Breast epithelium (tissue), 4 donors: ENCODE results near the gene PLPPR3. TPM values are rescaled to one million over a fixed set of nuclear protein-coding genes. Genes with fewer than 3 reads are reported as not detected.
A peak's percentile ranks its signal among the peaks of the same experiment; 100 is the strongest.

Experiments used
- DNase-seq, 2 donors: peaks; one replicate each; pipeline ENCODE4 v3.0.0-alpha.2; 2019; ENCODE audit warnings: low spot score in 2 of 2
- H3K27ac ChIP-seq, 2 donors: fragments of 200-600 bp; sonication (generic) in 1 of 2; one replicate each; pipeline ENCODE4 v1.5.1; 2016 to 2019; ENCODE audit warnings: mild to moderate bottlenecking in 1 of 2
- H3K27me3 ChIP-seq, 2 donors: fragments of 200-600 bp; sonication (generic) in 1 of 2; one replicate each; pipeline versions ENCODE4 v1.5.1 to v1.6.0; 2017 to 2019; ENCODE audit warnings: control low read depth in 1 of 2, mild to moderate bottlenecking in 1 of 2
- H3K36me3 ChIP-seq: fragments of 200-600 bp; one replicate; pipeline ENCODE4 v1.5.1; 2019
- H3K4me1 ChIP-seq, 2 donors: fragments of 200-600 bp; sonication (generic); one replicate each; pipeline ENCODE4 v1.5.1; 2016 to 2019; ENCODE audit warnings: control low read depth in 1 of 2
- H3K4me3 ChIP-seq, 3 donors: fragments of 200-600 bp; sonication (generic); 1 replicate in 2 of 3; 2 replicates in 1 of 3; pipeline ENCODE4 v1.5.1; 2016 to 2019; ENCODE audit warnings: mild to moderate bottlenecking in 3 of 3, moderate library complexity in 2 of 3
- H3K9me3 ChIP-seq, 2 donors: fragments of 200-600 bp; sonication (generic) in 1 of 2; one replicate each; pipeline ENCODE4 v1.5.1; 2016 to 2019; ENCODE audit warnings: control low read depth in 1 of 2
- POLR2A ChIP-seq: fragments of 450-650 bp; IDR thresholded peaks from one replicate; pipeline ENCODE4 v1.6.1; 2016; ENCODE audit warnings: antibody characterized with exemption, mild to moderate bottlenecking, moderate library complexity
- POLR2AphosphoS5 ChIP-seq, 3 donors: sonication (generic); formaldehyde crosslinking; IDR thresholded peaks; one replicate each; pipeline ENCODE4 v1.6.1; 2017; ENCODE audit warnings: antibody characterized with exemption in 3 of 3
- intact Hi-C: fragments of 100-400 bp; cut with DNase I; formaldehyde crosslinking; loops from one replicate; pipeline ENCODE4 v1.15.1; 2023; ENCODE audit warnings: low total_unique reads
- total RNA-seq, 3 donors: library from RNA; depleted of rRNA; stranded (reverse); fragments of >200 nt; gene quantifications; one replicate each; pipeline ENCODE4 v1.1.0, GENCODE V29; 2016
- TF ChIP-seq, protein P1 (sequence below), 3 donors: fragments of 450-650 bp; IDR thresholded peaks; one replicate each; pipeline ENCODE4 v1.5.1; 2016 to 2017; ENCODE audit warnings: antibody characterized with exemption in 3 of 3, mild to moderate bottlenecking in 3 of 3, moderate library complexity in 3 of 3

The PLPPR3 gene
- total RNA-seq, 3 donors from 2014 or later: 6.9 to 9.1 TPM; not detected in 1

DNA sequence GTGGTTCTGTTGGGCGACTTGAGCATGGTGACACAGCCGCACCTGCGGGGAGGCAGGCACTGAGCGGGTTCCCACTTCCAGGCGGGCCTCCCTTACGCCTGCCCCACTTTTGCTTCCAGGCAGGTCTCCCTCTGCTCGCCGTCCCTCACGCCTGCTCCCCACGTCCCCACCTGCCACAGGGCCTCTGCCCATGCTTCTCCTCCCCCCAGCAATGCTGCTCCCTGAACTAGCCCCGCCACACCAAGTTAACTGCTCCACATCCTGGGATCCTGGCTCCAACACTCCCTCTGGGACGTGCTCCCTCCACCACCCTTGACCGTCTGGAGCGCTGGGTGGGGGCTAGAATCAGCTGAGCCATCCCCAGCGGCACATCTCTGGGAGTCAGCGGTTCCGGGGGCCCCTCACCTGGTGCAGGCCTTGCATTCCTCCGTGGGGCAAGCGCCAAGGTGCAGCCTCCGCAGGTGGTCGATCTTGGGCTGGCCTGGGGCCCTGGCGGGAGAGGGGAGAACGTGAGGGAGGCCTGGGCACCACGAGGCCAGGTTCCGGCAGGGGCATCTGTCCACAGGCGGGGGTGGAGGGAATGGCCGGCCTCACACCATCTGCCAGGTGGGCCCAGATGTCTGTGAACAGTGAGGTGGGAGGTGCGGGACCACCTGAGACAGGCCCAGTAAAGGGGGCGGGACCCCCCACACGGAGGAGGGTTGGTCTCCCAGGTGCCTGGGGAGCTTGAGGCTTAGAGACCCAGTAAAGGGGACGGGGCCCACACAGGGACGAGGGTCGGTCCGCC, 46.9 kb upstream of the PLPPR3 start:
- Histone ChIP-seq H3K36me3 (no peaks in the 10 kb centered on the region), H3K4me3 (no peak overlapping the region), H3K4me1 (no peaks in the 10 kb centered on the region), H3K27me3 (no peaks in the 10 kb centered on the region), H3K27ac (peak overlapping the region; percentile 87 to 93), H3K9me3 (no peaks in the 10 kb centered on the region)
- TF ChIP-seq, protein P1, sequence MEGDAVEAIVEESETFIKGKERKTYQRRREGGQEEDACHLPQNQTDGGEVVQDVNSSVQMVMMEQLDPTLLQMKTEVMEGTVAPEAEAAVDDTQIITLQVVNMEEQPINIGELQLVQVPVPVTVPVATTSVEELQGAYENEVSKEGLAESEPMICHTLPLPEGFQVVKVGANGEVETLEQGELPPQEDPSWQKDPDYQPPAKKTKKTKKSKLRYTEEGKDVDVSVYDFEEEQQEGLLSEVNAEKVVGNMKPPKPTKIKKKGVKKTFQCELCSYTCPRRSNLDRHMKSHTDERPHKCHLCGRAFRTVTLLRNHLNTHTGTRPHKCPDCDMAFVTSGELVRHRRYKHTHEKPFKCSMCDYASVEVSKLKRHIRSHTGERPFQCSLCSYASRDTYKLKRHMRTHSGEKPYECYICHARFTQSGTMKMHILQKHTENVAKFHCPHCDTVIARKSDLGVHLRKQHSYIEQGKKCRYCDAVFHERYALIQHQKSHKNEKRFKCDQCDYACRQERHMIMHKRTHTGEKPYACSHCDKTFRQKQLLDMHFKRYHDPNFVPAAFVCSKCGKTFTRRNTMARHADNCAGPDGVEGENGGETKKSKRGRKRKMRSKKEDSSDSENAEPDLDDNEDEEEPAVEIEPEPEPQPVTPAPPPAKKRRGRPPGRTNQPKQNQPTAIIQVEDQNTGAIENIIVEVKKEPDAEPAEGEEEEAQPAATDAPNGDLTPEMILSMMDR (IDR thresholded peaks at IDR 0.05): no peak
- TF ChIP-seq POLR2A: no peak
- TF ChIP-seq POLR2AphosphoS5 (IDR thresholded peaks at IDR 0.05): no peak
- no peak for DNase-seq
- intact Hi-C loops: no loop called here

DNA sequence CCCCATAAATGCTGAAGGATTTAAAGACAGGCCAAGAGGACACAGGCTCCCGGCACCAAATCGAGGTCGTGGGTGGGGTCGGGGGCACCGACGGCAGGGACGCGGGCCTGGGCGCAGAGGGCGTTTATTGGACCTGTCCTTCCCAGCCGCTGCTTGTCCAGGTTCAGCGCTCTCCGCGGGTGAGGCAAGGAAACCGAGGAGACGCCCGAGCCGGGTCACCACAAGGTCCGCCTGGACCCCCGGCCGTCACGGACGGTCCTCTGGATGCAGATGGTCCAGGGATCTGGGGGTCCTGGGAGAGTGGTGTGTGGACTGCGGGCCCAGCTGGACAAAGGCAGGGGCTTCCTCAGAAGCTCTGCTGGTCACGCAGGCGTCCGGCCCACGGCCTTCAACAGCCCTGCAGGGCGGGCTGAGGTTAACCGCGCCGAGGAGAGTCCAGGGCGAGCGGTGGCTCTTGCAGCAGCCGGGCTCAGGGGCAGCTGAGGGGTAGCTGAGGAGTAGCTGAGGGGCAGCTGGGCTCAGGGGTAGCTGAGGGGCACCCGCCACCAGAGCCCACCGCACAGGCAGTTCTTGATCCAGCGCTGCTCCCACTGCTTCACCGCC, 46.2 kb upstream of the PLPPR3 start:
- no peaks in the 10 kb centered on the region for H3K4me1 ChIP-seq
- intact Hi-C loops: no loop called here
- peak overlapping the region; percentile 87 to 93 for H3K27ac ChIP-seq
- no peak for TF ChIP-seq POLR2A
- no peak for TF ChIP-seq POLR2AphosphoS5 (IDR thresholded peaks at IDR 0.05)
- TF ChIP-seq, protein P1 (IDR thresholded peaks at IDR 0.05): no peak
- H3K4me3 ChIP-seq: no peak overlapping the region
- no peaks in the 10 kb centered on the region for H3K27me3 ChIP-seq
- no peak for DNase-seq
- H3K36me3 ChIP-seq: no peaks in the 10 kb centered on the region
- H3K9me3 ChIP-seq: no peaks in the 10 kb centered on the region

DNA sequence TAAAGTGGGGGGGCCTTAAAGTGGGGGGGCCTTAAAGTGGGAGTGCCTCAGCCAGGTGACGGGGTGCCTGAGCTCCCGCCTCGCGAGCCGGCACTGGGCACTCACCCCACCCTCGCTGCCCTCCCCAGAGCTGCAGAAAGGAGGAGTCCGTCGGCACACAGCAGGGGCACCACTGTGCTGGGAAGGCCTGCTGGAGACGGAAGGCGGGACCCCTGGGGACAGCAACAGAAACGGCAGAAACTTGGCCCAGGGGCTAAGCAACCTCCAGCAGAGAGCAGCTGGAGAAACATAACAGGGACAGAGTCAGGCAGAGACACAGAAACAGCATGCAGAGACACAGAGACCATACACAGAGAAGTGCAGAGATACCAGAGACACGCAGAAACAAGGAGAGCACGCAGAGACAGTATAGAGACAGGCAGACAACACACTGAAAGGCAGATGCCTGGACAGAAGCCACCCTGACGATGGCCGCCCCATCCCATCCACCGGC, 45.6 kb upstream of the PLPPR3 start:
- Histone ChIP-seq H3K27ac (no peak overlapping the region), H3K9me3 (no peaks in the 10 kb centered on the region), H3K4me3 (no peak overlapping the region), H3K4me1 (no peaks in the 10 kb centered on the region), H3K27me3 (no peaks in the 10 kb centered on the region), H3K36me3 (no peaks in the 10 kb centered on the region)
- DNase-seq: no peak
- intact Hi-C loops: no loop called here
- TF ChIP-seq, protein P1 (IDR thresholded peaks at IDR 0.05): no peak
- TF ChIP-seq POLR2A (no peak), POLR2AphosphoS5 (IDR thresholded peaks at IDR 0.05) (no peak)

DNA sequence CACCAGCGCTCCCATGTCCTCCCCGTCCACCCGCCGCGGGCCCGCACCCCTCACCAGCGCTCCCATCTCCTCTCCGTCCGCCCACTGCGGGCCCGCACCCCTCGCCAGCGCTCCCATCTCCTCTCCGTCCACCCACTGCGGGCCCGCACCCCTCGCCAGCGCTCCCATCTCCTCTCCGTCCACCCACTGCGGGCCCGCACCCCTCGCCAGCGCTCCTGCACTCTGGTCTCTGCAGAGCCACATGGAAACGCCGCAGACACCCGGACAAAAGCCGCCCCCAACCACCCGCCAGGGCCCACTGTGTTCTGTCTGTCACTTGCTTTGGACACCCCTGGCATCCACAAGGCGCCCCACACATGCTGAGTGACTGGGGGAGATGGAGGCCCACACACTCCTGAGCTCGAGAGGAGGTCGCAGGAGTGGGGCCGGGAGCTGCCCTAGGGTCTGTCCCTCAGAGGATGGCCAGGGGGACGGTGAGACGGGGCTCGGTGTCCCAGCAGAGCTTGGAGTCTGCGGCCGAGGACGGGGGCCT, 45.1 kb upstream of the PLPPR3 start:
- peaks cover 0 to 2% of the 10 kb centered on the region in 2 donors for H3K4me1 ChIP-seq
- intact Hi-C loops: no loop called here
- no peak for DNase-seq

More for the DNA sequence above, 45.1 kb upstream of the PLPPR3 start:
- TF ChIP-seq, protein P1 (IDR thresholded peaks at IDR 0.05): no peak
- no peak for TF ChIP-seq POLR2A
- no peak for TF ChIP-seq POLR2AphosphoS5 (IDR thresholded peaks at IDR 0.05)
- no peak overlapping the region for H3K4me3 ChIP-seq
- no peaks in the 10 kb centered on the region for H3K36me3 ChIP-seq
- no peak overlapping the region for H3K27ac ChIP-seq
- H3K9me3 ChIP-seq: no peaks in the 10 kb centered on the region
- no peaks in the 10 kb centered on the region for H3K27me3 ChIP-seq
